K562 (cell line): ENCODE measurements around the gene CFAP73. TPM values are rescaled to one million over a fixed set of nuclear protein-coding genes. Genes with fewer than 3 reads are reported as not detected.

ENCODE experiments used
- ATAC-seq: fragments of 200-7000 bp; cut with Tn5 transposase; 3 replicates; pipeline ENCODE4 v1.9.1; 2020; ENCODE audit warnings: moderate library complexity
- BruUV-seq: library from RNA; stranded (reverse); fragments of 400-500 nt; replicated peaks from 2 replicates; lab custom pipeline; 2021; lab: Mats Ljungman, UMichigan
- CTCF ChIA-PET: fragments of 300-600 bp; formaldehyde crosslinking; extraction: SDS; loops from one replicate; lab custom pipeline; 2021; ENCODE audit warnings: low intra/inter-chr PET ratio; lab: Yijun Ruan, JAX
- POLR2A ChIA-PET: fragments of 300-600, 350-650 bp; sonication (Branson Sonifier 250); formaldehyde crosslinking; extraction: SDS; loops from one replicate; lab custom pipeline; 2021; ENCODE audit warnings: antibody characterized with exemption, inconsistent platforms; lab: Yijun Ruan, JAX
- DNase-seq, 4 experiments: peaks; one replicate each; pipeline versions ENCODE4 v3.0.0 to v3.0.0-alpha.2; 2011 to 2018; ENCODE audit warnings: low spot score in 3 of 4, mixed read lengths in 3 of 4; ENCODE audit errors: extremely low read depth in 1 of 4
- FAIRE-seq: peaks from 2 replicates; lab custom pipeline; 2011; peaks lifted over from hg19 to GRCh38; lab: Jason Lieb, UNC
- H2AFZ ChIP-seq: 2 replicates; pipeline ENCODE4 v1.6.0; 2011; ENCODE audit warnings: low read depth, low read length, control low read depth, inconsistent platforms
- H3K27ac ChIP-seq: fragments of 200-600 bp; 3 replicates; pipeline ENCODE4 v1.8.0; 2011; ENCODE audit warnings: low read depth, mild to moderate bottlenecking, control low read depth, inconsistent platforms, low read length, moderate library complexity, mixed read lengths; ENCODE audit errors: extremely low read depth
- H3K27me3 ChIP-seq, 2 experiments: fragments of 300-600 bp in 1 of 2; 2 replicates in 1 of 2; 3 replicates in 1 of 2; pipeline versions ENCODE4 v1.6.0 to v1.8.0; 2011; ENCODE audit warnings: inconsistent platforms in 2 of 2, low read length in 2 of 2, mild to moderate bottlenecking in 1 of 2, mixed read lengths in 1 of 2, moderate library complexity in 1 of 2; ENCODE audit not compliant: control insufficient read depth in 2 of 2, insufficient read depth in 2 of 2
- H3K36me3 ChIP-seq: fragments of 300-600 bp; 3 replicates; pipeline ENCODE4 v1.8.0; 2011; ENCODE audit warnings: mild to moderate bottlenecking, low read length, inconsistent platforms; ENCODE audit not compliant: control insufficient read depth, insufficient read depth
- H3K4me1 ChIP-seq, 2 experiments: fragments of 200-600 bp in 1 of 2; replicated peaks in 1 of 2; 2 replicates in 1 of 2; 3 replicates in 1 of 2; pipeline versions ENCODE4 v1.5.1 to v1.8.0; 2011; ENCODE audit warnings: inconsistent platforms in 2 of 2, low read length in 2 of 2, mild to moderate bottlenecking in 1 of 2, mixed read lengths in 1 of 2, moderate library complexity in 1 of 2; ENCODE audit not compliant: control insufficient read depth in 2 of 2, insufficient read depth in 2 of 2
- H3K4me2 ChIP-seq: 2 replicates; pipeline ENCODE4 v1.6.1; 2011; ENCODE audit warnings: low read length, control low read depth, inconsistent platforms, mixed read lengths; ENCODE audit not compliant: insufficient read depth
- H3K4me3 ChIP-seq: fragments of 200-600 bp; sonication (generic), shearing (Covaris generic); 2 replicates; pipeline ENCODE4 v1.5.1; 2016; ENCODE audit warnings: control low read depth, inconsistent platforms
- H3K79me2 ChIP-seq: fragments of 200-600 bp; 3 replicates; pipeline ENCODE4 v1.8.0; 2011; ENCODE audit warnings: low read length, inconsistent platforms; ENCODE audit not compliant: control insufficient read depth, insufficient read depth
- H3K9ac ChIP-seq, 2 experiments: 2 replicates each; pipeline versions ENCODE4 v1.6.0 to v1.6.1; 2011; ENCODE audit warnings: low read depth in 2 of 2, low read length in 2 of 2, control low read depth in 1 of 2, inconsistent platforms in 1 of 2, mild to moderate bottlenecking in 1 of 2, mixed read lengths in 1 of 2; ENCODE audit not compliant: insufficient read depth in 1 of 2
- H3K9me1 ChIP-seq: one replicate; pipeline ENCODE4 v1.6.0; 2011; ENCODE audit warnings: inconsistent platforms, mild to moderate bottlenecking, low read length, moderate library complexity; ENCODE audit not compliant: control insufficient read depth, insufficient read depth
- H3K9me3 ChIP-seq: replicated peaks from 2 replicates; pipeline ENCODE4 v1.5.1; 2011; ENCODE audit warnings: low read depth, low read length, inconsistent platforms; ENCODE audit not compliant: control insufficient read depth, insufficient read depth
- H4K20me1 ChIP-seq: replicated peaks from 2 replicates; pipeline ENCODE4 v1.6.1; 2011; ENCODE audit warnings: low read length, inconsistent platforms, mixed read lengths; ENCODE audit not compliant: control insufficient read depth, insufficient read depth
- SP2 ChIP-seq: IDR thresholded peaks from 2 replicates; pipeline ENCODE4 v1.6.1; 2011; ENCODE audit warnings: mild to moderate bottlenecking, low read depth, low read length, moderate library complexity; ENCODE audit not compliant: poor library complexity, severe bottlenecking; ENCODE audit errors: extremely low read depth
- ZNF24 ChIP-seq: fragments of 450-650 bp; IDR thresholded peaks from 2 replicates; pipeline ENCODE4 v1.6.1; 2016
- WGBS: fragments of 100-300 bp; shearing (Covaris generic); methylation state at CpG from one replicate; pipeline ENCODE4 v1.1.6; 2016; ENCODE audit warnings: low coverage, mixed read lengths; ENCODE audit not compliant: insufficient coverage; ENCODE audit errors: missing lambda C conversion rate; 5-methylcytosine and 5-hydroxymethylcytosine counted together
- in situ Hi-C: fragments of 300-500 bp; cut with MboI; formaldehyde crosslinking; loops from 4 replicates; pipeline ENCODE4 v1.15.0; 2018; ENCODE audit warnings: inconsistent platforms, mixed read lengths
- intact Hi-C: fragments of 100-400 bp; cut with micrococcal nuclease; formaldehyde crosslinking; loops from 2 replicates; pipeline ENCODE4 v1.14.2; 2022
- polyA plus RNA-seq, 8 experiments: library from polyadenylated mRNA; depleted of rRNA in 4 of 8; stranded (reverse) in 5 of 8; unstranded in 3 of 8; fragments of >200 nt; fragmentation: Nextera tagmentation in 2 of 8; fragmentation: Illumina TruSeq in 1 of 8; extraction: Ambion mirVana in 2 of 8; extraction: Trizol in 1 of 8; gene quantifications; 2 replicates each; pipeline versions ENCODE4 v1.2.1 to v1.2.3, GENCODE V29; 2011 to 2014; ENCODE audit warnings: inconsistent platforms in 1 of 8, missing spikeins in 1 of 8
- total RNA-seq, 7 experiments: library from RNA; depleted of rRNA in 6 of 7; stranded (reverse); fragments of >200 nt in 6 of 7; fragmentation: Illumina TruSeq in 2 of 7; extraction: Trizol in 2 of 7; gene quantifications; 2 replicates each; pipeline versions ENCODE4 v1.2.1 to v1.2.3, GENCODE V29; 2011 to 2021; ENCODE audit warnings: low replicate concordance in 1 of 7

The CFAP73 gene
- total and polyA plus RNA-seq, 9 of the 15 experiments (the other 6 are each of a cell fraction or from before 2014, with no cell fraction given) = not detected

DNA sequence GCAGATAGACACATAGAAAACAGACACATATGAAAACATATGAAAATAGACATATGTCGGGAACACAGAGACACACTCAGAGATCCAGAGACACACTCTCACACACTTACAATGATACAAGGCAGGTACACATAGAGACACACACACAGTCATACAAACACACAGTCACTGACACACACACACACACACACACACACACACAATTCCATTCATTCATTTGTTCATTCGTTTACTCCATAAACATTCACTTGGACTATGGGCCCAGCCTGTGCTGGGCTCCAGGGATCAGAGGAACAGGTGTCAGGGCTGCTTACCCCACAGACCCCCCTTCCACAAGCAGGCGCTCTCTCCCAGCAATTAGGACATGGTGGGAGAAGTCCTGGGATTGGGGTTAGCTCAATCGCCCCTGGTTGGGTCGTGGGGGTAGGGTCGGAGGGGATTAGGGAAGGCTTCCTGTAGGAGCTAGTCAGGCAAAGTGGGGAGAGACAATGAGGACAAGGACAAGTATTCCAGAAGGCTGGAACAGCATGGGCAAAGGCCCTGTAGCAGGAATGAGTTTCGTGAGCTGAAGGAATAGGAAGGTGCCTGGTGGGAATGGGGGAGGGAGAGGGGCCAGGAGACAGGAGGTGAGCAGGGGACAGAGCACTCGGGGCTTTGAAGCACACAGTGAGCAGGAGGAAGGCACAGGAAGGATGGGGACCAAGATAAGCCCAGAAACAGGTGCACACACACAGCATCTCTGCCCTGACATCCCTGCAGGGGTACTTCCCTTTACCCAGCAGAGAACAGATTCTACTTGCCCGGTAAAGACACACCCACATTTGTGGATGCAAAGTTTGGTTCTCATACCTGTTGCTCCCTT lies 20.5 kb upstream of the CFAP73 start:
- ATAC-seq = no peak
- in situ Hi-C loops (no loop called here), intact Hi-C loops (no loop called here)
- Histone ChIP-seq H3K9me3 (no peaks in the 10 kb centered on the region), H3K27ac (no peak overlapping the region), H2AFZ (no peak overlapping the region), H3K9me1 (no peaks in the 10 kb centered on the region), H3K4me3 (no peak overlapping the region), H3K4me2 (no peak overlapping the region), H3K79me2 (no peaks in the 10 kb centered on the region), H3K9ac (no peak overlapping the region), H3K27me3 (peaks cover 0 to 7% of the 10 kb centered on the region in 2 experiments; a peak in 2 of 5 replicates), H3K36me3 (no peaks in the 10 kb centered on the region), H4K20me1 (no peaks in the 10 kb centered on the region), H3K4me1 (peaks cover 0 to 14% of the 10 kb centered on the region in 2 experiments; a peak in 2 of 5 replicates)
- DNase-seq = no peak
- TF ChIP-seq SP2 = no peak
- peak; percentile 32; the same call in 1 of the 2 replicates for TF ChIP-seq ZNF24
- ChIA-PET POLR2A (interaction anchor here (1.0 kb wide), 1 partner anchor 12 kb away, joined by 5 read pairs; no protein-coding TSS in a partner anchor), CTCF (no interaction called here)
- WGBS = 5% methylated on average over 9 of the region's 9 CpGs
- no TSS peak for BruUV-seq
- FAIRE-seq = no peak
